Suprapubic skin (tissue), 4 donors: Measurements from ENCODE around the gene SLC35E1.

ENCODE experiments used
- CTCF ChIP-seq, 2 donors: fragments of 200-600 bp in 1 of 2; fragments of 450-650 bp in 1 of 2; sonication (generic) in 1 of 2; IDR thresholded peaks; one replicate each; pipeline ENCODE4 v1.5.1; 2016 to 2019; ENCODE audit warnings: antibody characterized with exemption in 2 of 2, mild to moderate bottlenecking in 1 of 2, moderate library complexity in 1 of 2
- POLR2A ChIP-seq, 2 donors: fragments of 450-650 bp; IDR thresholded peaks; one replicate each; pipeline ENCODE4 v1.6.1; 2017; ENCODE audit warnings: antibody characterized with exemption in 2 of 2, mild to moderate bottlenecking in 2 of 2, moderate library complexity in 2 of 2
- POLR2AphosphoS5 ChIP-seq, 3 donors: sonication (generic); formaldehyde crosslinking; IDR thresholded peaks; one replicate each; pipeline ENCODE4 v1.6.1; 2017; ENCODE audit warnings: antibody characterized with exemption in 3 of 3

- no peak for TF ChIP-seq CTCF (IDR thresholded peaks at IDR 0.05)
- TF ChIP-seq POLR2AphosphoS5 (IDR thresholded peaks at IDR 0.05) = no peak
- TF ChIP-seq POLR2A (IDR thresholded peaks at IDR 0.05) = no peak
These were observed 9.6 kb downstream of the SLC35E1 start for GRCh38 chr19:16562608-16563025.
